Left lung (tissue), 10 donors: ENCODE data around the gene NAV1. TPM values are rescaled to one million over a fixed set of nuclear protein-coding genes. Genes with fewer than 3 reads are reported as not detected.

Experiments used
- ATAC-seq: fragments of 200-7000 bp; cut with Tn5 transposase; one replicate; pipeline ENCODE4 v1.9.1; 2020; ENCODE audit warnings: moderate library complexity
- DNase-seq, 4 donors: peaks; one replicate each; pipeline ENCODE4 v3.0.0-alpha.2; 2013 to 2020
- H3K27ac ChIP-seq, 2 donors: fragments of 200-600 bp; sonication (generic) in 1 of 2; one replicate each; pipeline versions ENCODE4 v1.5.0 to v1.8.0; 2020 to 2021
- H3K27me3 ChIP-seq, 2 donors: fragments of 200-600 bp; sonication (generic) in 1 of 2; one replicate each; pipeline versions ENCODE4 v1.5.0 to v1.8.0; 2020 to 2021
- H3K36me3 ChIP-seq, 2 donors: fragments of 200-600 bp; sonication (generic) in 1 of 2; one replicate each; pipeline versions ENCODE4 v1.5.0 to v1.8.0; 2020 to 2021
- H3K4me1 ChIP-seq, 2 donors: fragments of 200-600 bp; one replicate each; pipeline ENCODE4 v1.8.0; 2021
- H3K4me3 ChIP-seq, 2 donors: fragments of 200-600 bp; sonication (generic) in 1 of 2; one replicate each; pipeline versions ENCODE4 v1.5.0 to v1.8.0; 2020 to 2021; ENCODE audit warnings: mild to moderate bottlenecking in 1 of 2
- H3K9me3 ChIP-seq, 2 donors: fragments of 200-600 bp; sonication (generic) in 1 of 2; one replicate each; pipeline versions ENCODE4 v1.5.0 to v1.8.0; 2020 to 2021
- CTCF ChIP-seq, 2 donors: fragments of 200-600 bp; sonication (generic) in 1 of 2; IDR thresholded peaks; one replicate each; pipeline versions ENCODE4 v1.5.0 to v1.8.0; 2021; ENCODE audit warnings: antibody characterized with exemption in 2 of 2
- intact Hi-C, 2 donors: fragments of 100-400 bp; cut with DNase I; formaldehyde crosslinking; loops; one replicate each; pipeline versions ENCODE4 v1.11.2 to v1.14.2; 2022
- polyA plus RNA-seq, 6 donors: library from polyadenylated mRNA; unstranded; fragments of 120-200 nt; gene quantifications; one replicate each; pipeline ENCODE4 v1.2.1, GENCODE V29; 2013; ENCODE audit not compliant: insufficient read length in 6 of 6
- total RNA-seq, 2 donors: library from RNA; stranded (reverse); fragmentation: NEBNext Ultra II Directional; extraction: Animal tissue kit (Norgen Biotek cat#: 25700); gene quantifications; one replicate each; pipeline ENCODE4 v1.2.1, GENCODE V29; 2021
- donor health status: DM: no; HTN: yes; CAD: no.
- donor health status: DM: no; HTN: no; CAD: no.

The NAV1 gene
- total and polyA plus RNA-seq, 8 donors = 20.2 to 41.5 (median 27.9) TPM

GRCh38 chr1:201570181-201570885 is 31.4 kb downstream of the NAV1 start:
- intact Hi-C loops = no loop called here
- ATAC-seq = no peak

GRCh38 chr1:201570886-201571624 is 32.1 kb downstream of the NAV1 start:
- Histone ChIP-seq H3K4me3 (no peak overlapping the region), H3K27ac (no peak overlapping the region), H3K36me3 (no peaks in the 10 kb centered on the region), H3K27me3 (no peaks in the 10 kb centered on the region), H3K9me3 (no peaks in the 10 kb centered on the region), H3K4me1 (peaks cover 0 to 36% of the 10 kb centered on the region in 2 donors)
- intact Hi-C loops = no loop called here
- no peak for ATAC-seq
- TF ChIP-seq CTCF (IDR thresholded peaks at IDR 0.05) = no peak
- DNase-seq = no peak

More at GRCh38 chr1:201570181-201570885, 31.4 kb downstream of the NAV1 start:
- H3K4me3 ChIP-seq = no peak overlapping the region
- no peak overlapping the region for H3K27ac ChIP-seq
- DNase-seq = no peak
- H3K9me3 ChIP-seq = no peaks in the 10 kb centered on the region
- no peaks in the 10 kb centered on the region for H3K27me3 ChIP-seq
- H3K4me1 ChIP-seq = peaks cover 0 to 36% of the 10 kb centered on the region in 2 donors
- TF ChIP-seq CTCF (IDR thresholded peaks at IDR 0.05) = no peak
- no peaks in the 10 kb centered on the region for H3K36me3 ChIP-seq

GRCh38 chr1:201573030-201573429 is 34.1 kb downstream of the NAV1 start:
- no peak overlapping the region for H3K4me3 ChIP-seq
- H3K36me3 ChIP-seq = no peaks in the 10 kb centered on the region
- H3K27ac ChIP-seq = no peak overlapping the region
- H3K9me3 ChIP-seq = no peaks in the 10 kb centered on the region
- H3K27me3 ChIP-seq = no peaks in the 10 kb centered on the region
- peaks cover 0 to 33% of the 10 kb centered on the region in 2 donors for H3K4me1 ChIP-seq
- DNase-seq (no peak), ATAC-seq (no peak)
- TF ChIP-seq CTCF (IDR thresholded peaks at IDR 0.05) = no peak
- intact Hi-C loops = no loop called here

- no peaks in the 10 kb centered on the region for H3K36me3 ChIP-seq
- no peak for DNase-seq
- peaks cover 0 to 24% of the 10 kb centered on the region in 2 donors for H3K4me1 ChIP-seq
- no peaks in the 10 kb centered on the region for H3K27me3 ChIP-seq
- TF ChIP-seq CTCF (IDR thresholded peaks at IDR 0.05) = no peak
- intact Hi-C loops = no loop called here
- H3K27ac ChIP-seq = no peak overlapping the region
- peak; percentile 90 for ATAC-seq
- H3K4me3 ChIP-seq = no peak overlapping the region
- H3K9me3 ChIP-seq = no peaks in the 10 kb centered on the region
These were observed 35.0 kb downstream of the NAV1 start for GRCh38 chr1:201573923-201574322.

GRCh38 chr1:201575912-201576311 is 37.0 kb downstream of the NAV1 start:
- ATAC-seq = no peak
- TF ChIP-seq CTCF (IDR thresholded peaks at IDR 0.05) = no peak
- no peak overlapping the region for H3K4me3 ChIP-seq
- no peak overlapping the region for H3K27ac ChIP-seq
- H3K9me3 ChIP-seq = no peaks in the 10 kb centered on the region
- H3K27me3 ChIP-seq = no peaks in the 10 kb centered on the region
- peaks cover 0 to 5% of the 10 kb centered on the region in 2 donors for H3K4me1 ChIP-seq
- intact Hi-C loops = no loop called here
- no peak for DNase-seq
- H3K36me3 ChIP-seq = no peaks in the 10 kb centered on the region
